NCI-H1105 treated with DMSO at 0.1 percent for 48 hours (cell line): ENCODE results near the gene MTG1.
"Not testable (repeated sequence)": the region's sequence is repeated elsewhere in the genome, so short reads cannot be mapped to it uniquely, and the experiment has no call there.

Experiments used
- DNase-seq: peaks from one replicate; lab custom pipeline; 2025; lab: John Stamatoyannopoulos, UW

MTG1 gene

DNA sequence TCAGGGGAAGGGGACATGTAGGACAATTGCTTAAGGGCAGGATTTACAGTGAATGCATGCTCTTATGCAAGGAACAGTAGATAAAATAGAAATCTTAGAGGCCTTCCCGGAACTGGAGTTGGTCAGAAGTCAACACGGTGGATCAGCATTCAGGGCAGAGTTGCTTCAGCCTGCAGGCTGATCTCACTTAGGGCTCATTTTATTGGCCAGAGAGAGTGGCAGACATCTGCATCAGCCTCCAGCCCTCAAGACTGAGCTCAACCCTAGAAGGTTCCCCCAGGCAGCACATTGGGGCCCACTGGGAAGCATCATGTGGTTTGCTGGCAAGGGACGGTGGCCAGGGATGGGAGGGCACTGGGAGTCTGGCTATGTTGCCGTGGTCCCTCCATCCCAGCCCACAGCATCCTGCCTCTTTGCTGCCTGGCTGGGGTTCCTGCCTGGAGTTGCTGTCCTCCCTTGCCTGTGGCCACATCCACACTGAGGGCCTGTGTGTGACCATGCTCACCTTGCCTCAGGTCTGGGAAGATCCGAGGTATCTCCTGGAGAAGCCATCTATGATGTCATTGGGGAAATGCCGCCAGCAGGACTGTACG is 72.8 kb downstream of the MTG1 start:
- DNase-seq: no peak

GRCh38 chr10:133467286-133467911 is 73.4 kb downstream of the MTG1 start:
- DNase-seq: no peak

DNA sequence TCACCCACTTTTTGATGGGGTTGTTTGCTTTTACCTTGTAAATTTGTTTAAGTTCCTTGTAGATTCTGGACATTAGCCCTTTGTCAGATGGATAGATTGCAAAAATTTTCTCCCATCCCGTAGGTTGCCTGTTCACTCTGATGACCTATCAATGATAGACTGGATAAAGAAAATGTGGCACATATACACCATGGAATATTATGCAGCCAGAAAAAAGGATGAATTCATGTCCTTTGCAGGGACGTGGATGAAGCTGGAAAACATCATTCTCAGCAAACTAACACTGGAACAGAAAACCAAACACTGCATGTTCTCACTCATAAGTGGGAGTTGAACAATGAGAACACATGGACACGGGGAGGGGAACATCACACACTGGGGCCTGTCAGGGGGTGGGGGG is 75.2 kb downstream of the MTG1 start:
- DNase-seq: not testable (repeated sequence)

DNA sequence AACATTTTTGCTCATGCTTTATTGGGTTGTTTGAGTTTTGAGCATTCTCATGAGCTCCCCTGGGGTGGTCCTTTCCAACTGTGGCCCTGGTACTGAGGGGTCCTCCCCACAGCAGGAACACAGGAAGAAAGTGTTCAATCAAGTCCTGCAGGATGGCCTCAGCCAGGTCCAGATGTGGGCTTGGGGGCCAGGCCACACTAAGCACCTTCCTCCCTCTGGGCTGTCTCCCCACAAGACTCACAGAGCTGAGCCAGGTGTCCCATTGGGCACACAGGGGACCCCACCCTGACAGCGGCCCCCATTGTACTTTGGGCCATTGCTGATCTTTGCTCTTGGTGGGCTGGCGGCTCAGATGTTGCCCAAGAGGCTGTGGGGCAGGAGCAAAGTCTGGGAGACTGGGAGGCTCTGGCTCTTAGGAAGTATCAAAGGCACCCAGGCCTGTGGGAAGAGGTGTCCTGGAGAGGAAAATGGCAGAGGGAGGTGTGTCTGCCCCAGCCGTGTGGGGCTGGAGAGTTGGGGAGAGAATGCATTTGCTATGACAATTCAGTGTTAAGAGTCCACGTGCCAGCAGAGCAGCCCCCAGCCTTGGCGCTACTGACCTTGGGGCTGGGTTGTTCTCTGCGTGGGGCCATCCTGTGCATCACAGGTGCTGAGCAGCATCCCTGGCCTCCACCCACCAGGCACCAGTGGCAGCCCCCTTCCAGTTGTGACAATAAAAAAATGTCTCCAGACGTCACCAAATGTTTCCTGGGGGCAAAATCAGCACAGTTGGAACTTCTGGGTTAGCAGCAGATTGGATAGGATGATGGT is 77.5 kb downstream of the MTG1 start:
- DNase-seq: no peak
